ENCODE measurements around the gene ATAD2B. TPM values are rescaled to one million over a fixed set of nuclear protein-coding genes. Genes with fewer than 3 reads are reported as not detected.

The ATAD2B gene
- total RNA-seq, 1 experiment from 2014 or later = 8.6 TPM

- intact Hi-C loops (cut with micrococcal nuclease) = no loop called here
- Histone ChIP-seq H3K9me3 (ENCODE audit: low read length) (no peaks in the 10 kb centered on the region), H3K36me3 (ENCODE audit: low read depth, low read length) (no peaks in the 10 kb centered on the region; the same call in 1 of the 2 replicates), H3K27ac (ENCODE audit: low read length) (no peak overlapping the region), H3K4me1 (ENCODE audit: insufficient read depth, low read length) (no peaks in the 10 kb centered on the region), H3K4me3 (ENCODE audit: low read length) (no peak overlapping the region), H3K79me2 (ENCODE audit: low read length) (no peaks in the 10 kb centered on the region), H3K9ac (ENCODE audit: low read length) (no peak overlapping the region), H3K9me2 (replicated peaks; ENCODE audit: low read length) (no peaks in the 10 kb centered on the region), H3K27me3 (ENCODE audit: low read length) (no peaks in the 10 kb centered on the region), H3F3A (ENCODE audit: low read length, unreplicated experiment) (no peaks in the 10 kb centered on the region), H2AFZ (ENCODE audit: low read length) (no peak overlapping the region), H3K4me2 (ENCODE audit: low read length) (no peak overlapping the region), H4K20me1 (ENCODE audit: low read length) (no peaks in the 10 kb centered on the region)
- POLR2A ChIA-PET (ENCODE audit: unreplicated experiment) = no interaction called here
- no TSS peak for BruUV-seq (replicated peaks)
- DNase-seq = no peak
- no peak for TF ChIP-seq CTCF (conservative IDR thresholded peaks at IDR 0.05; ENCODE audit: low read depth, low read length)
- no peak for TF ChIP-seq EZH2 (IDR thresholded peaks at IDR 0.05; ENCODE audit: low read length, unreplicated experiment)
- TF ChIP-seq EZH2phosphoT487 (IDR thresholded peaks at IDR 0.05; ENCODE audit: borderline replicate concordance, low read length) = no peak
- no peak for ATAC-seq
- CTCF ChIA-PET = no interaction called here
Observed at GRCh38 chr2:23777826-23778225, 149.1 kb downstream of the ATAD2B start.

- ATAC-seq = no peak
- POLR2A ChIA-PET (ENCODE audit: unreplicated experiment) = no interaction called here
Observed at GRCh38 chr2:23776021-23776420, 150.9 kb downstream of the ATAD2B start.

More at GRCh38 chr2:23776021-23776420, 150.9 kb downstream of the ATAD2B start:
- H3K4me2 ChIP-seq (ENCODE audit: low read length) = no peak overlapping the region
- TF ChIP-seq EZH2phosphoT487 (IDR thresholded peaks at IDR 0.05; ENCODE audit: borderline replicate concordance, low read length) (no peak), CTCF (conservative IDR thresholded peaks at IDR 0.05; ENCODE audit: low read depth, low read length) (no peak), EZH2 (IDR thresholded peaks at IDR 0.05; ENCODE audit: low read length, unreplicated experiment) (no peak)
- no peaks in the 10 kb centered on the region for H3K9me3 ChIP-seq (ENCODE audit: low read length)
- no peaks in the 10 kb centered on the region for H3K4me1 ChIP-seq (ENCODE audit: insufficient read depth, low read length)
- no peaks in the 10 kb centered on the region for H3F3A ChIP-seq (ENCODE audit: low read length, unreplicated experiment)
- no peak overlapping the region for H3K27ac ChIP-seq (ENCODE audit: low read length)
- H3K27me3 ChIP-seq (ENCODE audit: low read length) = no peaks in the 10 kb centered on the region
- no peaks in the 10 kb centered on the region for H4K20me1 ChIP-seq (ENCODE audit: low read length)
- H3K9me2 ChIP-seq (replicated peaks; ENCODE audit: low read length) = no peaks in the 10 kb centered on the region
- DNase-seq = no peak
- no TSS peak for BruUV-seq (replicated peaks)
- H3K36me3 ChIP-seq (ENCODE audit: low read depth, low read length) = no peaks in the 10 kb centered on the region; the same call in 1 of the 2 replicates
- CTCF ChIA-PET = no interaction called here
- no peaks in the 10 kb centered on the region for H3K79me2 ChIP-seq (ENCODE audit: low read length)
- no peak overlapping the region for H2AFZ ChIP-seq (ENCODE audit: low read length)
- no peak overlapping the region for H3K9ac ChIP-seq (ENCODE audit: low read length)
- no peak overlapping the region for H3K4me3 ChIP-seq (ENCODE audit: low read length)
- intact Hi-C loops (cut with micrococcal nuclease) = no loop called here

Data from PC-3 (cell line).